Measurements from ENCODE around the gene PLA2G15.

PLA2G15 gene

GRCh38 chr16:68273459-68273858 is 28.3 kb downstream of the PLA2G15 start:
- TF ChIP-seq, protein P1, sequence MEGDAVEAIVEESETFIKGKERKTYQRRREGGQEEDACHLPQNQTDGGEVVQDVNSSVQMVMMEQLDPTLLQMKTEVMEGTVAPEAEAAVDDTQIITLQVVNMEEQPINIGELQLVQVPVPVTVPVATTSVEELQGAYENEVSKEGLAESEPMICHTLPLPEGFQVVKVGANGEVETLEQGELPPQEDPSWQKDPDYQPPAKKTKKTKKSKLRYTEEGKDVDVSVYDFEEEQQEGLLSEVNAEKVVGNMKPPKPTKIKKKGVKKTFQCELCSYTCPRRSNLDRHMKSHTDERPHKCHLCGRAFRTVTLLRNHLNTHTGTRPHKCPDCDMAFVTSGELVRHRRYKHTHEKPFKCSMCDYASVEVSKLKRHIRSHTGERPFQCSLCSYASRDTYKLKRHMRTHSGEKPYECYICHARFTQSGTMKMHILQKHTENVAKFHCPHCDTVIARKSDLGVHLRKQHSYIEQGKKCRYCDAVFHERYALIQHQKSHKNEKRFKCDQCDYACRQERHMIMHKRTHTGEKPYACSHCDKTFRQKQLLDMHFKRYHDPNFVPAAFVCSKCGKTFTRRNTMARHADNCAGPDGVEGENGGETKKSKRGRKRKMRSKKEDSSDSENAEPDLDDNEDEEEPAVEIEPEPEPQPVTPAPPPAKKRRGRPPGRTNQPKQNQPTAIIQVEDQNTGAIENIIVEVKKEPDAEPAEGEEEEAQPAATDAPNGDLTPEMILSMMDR (IDR thresholded peaks at IDR 0.05): no peak
- H3K27ac ChIP-seq: no peak overlapping the region

- no peak overlapping the region for H3K27ac ChIP-seq
- no peak for TF ChIP-seq ZFX (IDR thresholded peaks at IDR 0.05; ENCODE audit: borderline replicate concordance)
- TF ChIP-seq, protein P1 (IDR thresholded peaks at IDR 0.05): no peak
These were observed 28.7 kb downstream of the PLA2G15 start for GRCh38 chr16:68273896-68274295.

- H3K27ac ChIP-seq: no peak overlapping the region
- no peak for TF ChIP-seq ZFX (IDR thresholded peaks at IDR 0.05; ENCODE audit: borderline replicate concordance)
- TF ChIP-seq, protein P1 (IDR thresholded peaks at IDR 0.05): no peak
These were observed 29.3 kb downstream of the PLA2G15 start for GRCh38 chr16:68274441-68274840.

GRCh38 chr16:68275611-68276191 is 30.5 kb downstream of the PLA2G15 start:
- no peak overlapping the region for H3K27ac ChIP-seq
- TF ChIP-seq ZFX (IDR thresholded peaks at IDR 0.05; ENCODE audit: borderline replicate concordance): no peak
- TF ChIP-seq, protein P1 (IDR thresholded peaks at IDR 0.05): no peak

DNA sequence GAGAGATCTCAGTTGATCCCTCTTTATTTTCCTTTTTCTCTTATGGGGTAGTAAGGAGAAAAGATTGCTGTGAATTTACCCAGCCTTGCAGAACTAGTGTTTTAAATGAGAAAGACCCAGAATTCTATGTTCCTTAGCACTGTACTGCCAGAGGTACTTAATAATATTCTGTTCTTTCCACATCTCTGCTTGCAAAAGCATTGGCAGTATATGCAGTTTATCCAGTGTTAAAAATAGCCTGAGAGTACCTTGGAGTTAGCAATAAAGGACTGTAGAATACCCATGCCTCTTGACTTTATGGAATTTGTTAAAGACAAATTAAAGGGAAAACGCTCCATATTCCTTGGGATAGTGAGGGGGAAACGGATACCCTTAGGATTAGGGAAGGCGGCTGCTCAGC is 31.1 kb downstream of the PLA2G15 start:
- H3K27ac ChIP-seq: no peak overlapping the region
- TF ChIP-seq, protein P1 (IDR thresholded peaks at IDR 0.05): no peak
- no peak for TF ChIP-seq ZFX (IDR thresholded peaks at IDR 0.05; ENCODE audit: borderline replicate concordance)

DNA sequence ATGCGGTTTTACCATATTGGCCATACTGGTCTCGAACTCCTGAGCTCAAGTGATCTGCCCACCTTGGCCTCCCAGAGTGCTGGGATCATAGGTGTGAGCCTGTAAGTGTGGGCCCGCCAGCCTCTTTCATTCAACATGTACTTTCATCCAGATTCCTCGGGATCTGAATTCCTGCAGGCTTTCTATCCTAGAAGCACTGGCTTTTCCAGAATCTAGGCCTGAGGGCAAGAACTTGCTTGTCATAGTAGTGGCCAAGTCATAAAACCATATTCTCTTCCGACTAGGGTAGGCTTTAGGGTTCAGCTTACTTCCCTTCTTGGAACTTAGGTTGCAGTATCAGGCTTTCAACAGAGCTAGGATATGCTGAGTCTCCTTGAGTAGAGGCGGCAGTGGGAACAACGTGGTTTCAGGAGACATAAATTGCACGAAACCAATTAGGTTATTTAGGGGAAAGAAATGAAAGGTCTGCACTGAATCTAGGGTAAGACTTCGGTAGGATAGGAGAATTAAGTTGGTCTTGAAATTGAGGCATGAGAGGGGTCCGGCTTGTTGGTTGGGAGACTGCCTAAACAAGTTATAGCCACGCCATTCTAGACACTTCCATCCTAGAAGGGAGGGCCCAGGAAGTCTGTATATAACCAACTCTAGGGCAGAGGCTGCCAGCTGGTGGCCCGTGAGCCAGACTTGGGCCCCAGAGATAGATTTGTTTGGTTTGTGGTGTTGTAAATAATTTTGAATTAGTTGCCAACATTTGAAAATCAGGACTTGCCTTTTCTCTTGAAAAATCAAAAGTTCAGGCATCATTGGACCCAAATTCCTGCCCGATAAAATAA is 34.8 kb downstream of the PLA2G15 start:
- TF ChIP-seq, protein P1 (IDR thresholded peaks at IDR 0.05): no peak
- no peak for TF ChIP-seq ZFX (IDR thresholded peaks at IDR 0.05; ENCODE audit: borderline replicate concordance)
- no peak overlapping the region for H3K27ac ChIP-seq

GRCh38 chr16:68281368-68282063 is 36.3 kb downstream of the PLA2G15 start:
- H3K27ac ChIP-seq: no peak overlapping the region

More at GRCh38 chr16:68281368-68282063, 36.3 kb downstream of the PLA2G15 start:
- TF ChIP-seq ZFX (IDR thresholded peaks at IDR 0.05; ENCODE audit: borderline replicate concordance): no peak
- TF ChIP-seq, protein P1 (IDR thresholded peaks at IDR 0.05): no peak
